GM10248 (cell line): ENCODE measurements around the gene BAIAP3.

Experiments used
- CTCF ChIA-PET: fragments of 300-600 bp; sonication (Branson Sonifier 250); formaldehyde crosslinking; extraction: SDS; loops from one replicate; lab custom pipeline; 2021; ENCODE audit warnings: antibody characterized with exemption; lab: Yijun Ruan, JAX
- POLR2A ChIA-PET: fragments of 350-650 bp; sonication (Branson Sonifier 250); formaldehyde crosslinking; extraction: SDS; loops from one replicate; lab custom pipeline; 2020; ENCODE audit warnings: antibody characterized with exemption; lab: Yijun Ruan, JAX
- DNase-seq: peaks from one replicate; pipeline ENCODE4 v3.0.0; 2012; ENCODE audit errors: extremely low spot score
- TF ChIP-seq, protein P1 (sequence below): IDR thresholded peaks from 2 replicates; pipeline ENCODE4 v1.5.1; 2012; ENCODE audit warnings: mild to moderate bottlenecking, low read depth; ENCODE audit errors: extremely low read depth, missing control alignments, control extremely low read depth

The BAIAP3 gene

DNA sequence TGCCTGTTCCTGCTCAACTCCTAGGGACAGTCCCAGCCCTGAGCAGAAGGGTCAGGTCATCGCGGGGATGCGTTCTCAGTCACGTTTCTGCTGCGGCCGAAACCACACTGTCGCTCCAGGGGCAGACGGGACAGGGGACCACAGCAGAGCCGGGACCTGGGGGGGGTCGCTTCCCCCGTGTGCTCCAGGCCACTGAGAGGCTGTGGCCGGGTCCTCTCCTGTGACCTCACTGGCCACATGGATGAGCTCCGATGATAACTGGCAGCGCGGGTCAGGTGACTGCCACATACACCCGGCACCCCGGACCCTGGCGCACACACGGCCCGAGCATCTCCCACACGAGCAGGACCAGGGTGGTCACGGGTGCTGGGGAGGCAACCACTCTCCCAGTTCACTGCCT, 31.1 kb downstream of the BAIAP3 start:
- ChIA-PET CTCF (interaction anchor here (0.9 to 5.3 kb wide), 22 partner anchors 10 to 360 kb away, joined by 3 to 56 read pairs (median 5); partner anchors contain the start of genes GNPTG, MAPK8IP3 and TSR3), POLR2A (no interaction called here)

DNA sequence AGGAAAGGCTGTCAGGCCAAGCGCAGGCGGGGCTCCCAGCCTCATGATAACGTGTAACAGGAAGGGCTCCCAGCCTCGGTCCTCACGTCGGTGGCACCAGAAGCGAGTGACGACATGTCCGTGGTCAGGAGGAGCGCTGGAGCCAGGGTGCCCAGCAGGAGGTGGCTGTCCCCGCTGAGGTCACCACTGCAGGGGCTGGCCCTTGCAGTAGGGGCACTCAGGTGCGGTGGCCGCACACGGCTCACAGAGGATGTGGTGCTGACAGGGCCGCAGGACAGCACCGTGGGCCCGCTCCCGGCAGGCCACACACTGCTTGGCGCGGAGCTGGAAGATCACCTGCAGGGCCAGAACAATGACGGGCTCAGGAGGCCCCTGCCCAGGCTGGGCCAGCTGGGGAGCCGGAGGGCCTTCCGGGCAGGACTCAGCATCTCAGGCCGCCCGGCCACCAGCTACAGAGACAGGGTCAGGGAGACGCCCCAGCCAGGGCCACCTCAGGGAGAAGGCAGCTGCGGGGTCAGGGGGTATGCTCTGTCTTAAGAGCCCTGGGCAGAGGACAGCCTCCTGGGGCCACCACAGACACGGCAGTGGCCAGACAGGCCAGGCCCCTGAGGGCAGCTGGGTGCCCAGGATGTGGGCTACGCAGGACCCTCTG, 32.7 kb downstream of the BAIAP3 start:
- CTCF ChIA-PET = interaction anchor here (0.7 to 5.3 kb wide), 3 partner anchors 13 to 340 kb away, joined by 3 to 56 read pairs (median 3); partner anchors contain the start of gene MAPK8IP3
- TF ChIP-seq, protein P1, sequence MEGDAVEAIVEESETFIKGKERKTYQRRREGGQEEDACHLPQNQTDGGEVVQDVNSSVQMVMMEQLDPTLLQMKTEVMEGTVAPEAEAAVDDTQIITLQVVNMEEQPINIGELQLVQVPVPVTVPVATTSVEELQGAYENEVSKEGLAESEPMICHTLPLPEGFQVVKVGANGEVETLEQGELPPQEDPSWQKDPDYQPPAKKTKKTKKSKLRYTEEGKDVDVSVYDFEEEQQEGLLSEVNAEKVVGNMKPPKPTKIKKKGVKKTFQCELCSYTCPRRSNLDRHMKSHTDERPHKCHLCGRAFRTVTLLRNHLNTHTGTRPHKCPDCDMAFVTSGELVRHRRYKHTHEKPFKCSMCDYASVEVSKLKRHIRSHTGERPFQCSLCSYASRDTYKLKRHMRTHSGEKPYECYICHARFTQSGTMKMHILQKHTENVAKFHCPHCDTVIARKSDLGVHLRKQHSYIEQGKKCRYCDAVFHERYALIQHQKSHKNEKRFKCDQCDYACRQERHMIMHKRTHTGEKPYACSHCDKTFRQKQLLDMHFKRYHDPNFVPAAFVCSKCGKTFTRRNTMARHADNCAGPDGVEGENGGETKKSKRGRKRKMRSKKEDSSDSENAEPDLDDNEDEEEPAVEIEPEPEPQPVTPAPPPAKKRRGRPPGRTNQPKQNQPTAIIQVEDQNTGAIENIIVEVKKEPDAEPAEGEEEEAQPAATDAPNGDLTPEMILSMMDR = no peak
- DNase-seq = no peak
- POLR2A ChIA-PET = no interaction called here

More for the DNA sequence above, 31.1 kb downstream of the BAIAP3 start:
- TF ChIP-seq, protein P1 = no peak
- DNase-seq = no peak

DNA sequence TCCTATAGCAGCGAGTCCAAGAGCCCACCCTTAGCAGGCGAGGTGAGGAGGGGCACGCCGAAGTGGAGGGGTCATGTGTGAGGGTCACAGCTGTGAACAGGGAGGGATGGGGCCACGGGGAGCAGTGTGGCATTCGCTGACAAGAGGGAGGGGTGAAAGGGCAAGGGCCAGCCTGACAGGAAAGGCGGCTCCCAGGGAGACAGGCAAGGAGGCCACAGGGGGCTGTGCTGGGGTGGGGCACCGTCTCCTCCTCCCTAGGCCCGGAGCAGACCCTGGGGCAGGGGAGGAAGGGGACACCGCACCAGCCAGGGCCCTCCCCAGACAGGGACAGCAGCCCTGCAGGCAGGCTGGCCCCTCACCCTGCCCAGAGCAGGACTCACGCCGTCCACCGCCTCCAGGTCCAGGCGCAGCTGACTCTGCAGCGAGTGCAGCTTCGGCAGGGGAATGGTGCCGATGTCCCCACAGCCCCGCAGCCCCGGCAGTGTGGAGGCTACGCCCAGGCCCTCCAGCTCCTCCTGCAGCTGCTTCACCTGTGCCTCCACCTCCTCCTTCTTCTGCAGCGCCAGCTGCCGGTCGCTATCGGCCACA, 33.4 kb downstream of the BAIAP3 start:
- DNase-seq = no peak
- ChIA-PET CTCF (interaction anchor here (0.7 to 5.3 kb wide), 2 partner anchors 13 to 339 kb away, joined by 3 to 56 read pairs; partner anchors contain the start of gene MAPK8IP3), POLR2A (no interaction called here)
- TF ChIP-seq, protein P1 = no peak

DNA sequence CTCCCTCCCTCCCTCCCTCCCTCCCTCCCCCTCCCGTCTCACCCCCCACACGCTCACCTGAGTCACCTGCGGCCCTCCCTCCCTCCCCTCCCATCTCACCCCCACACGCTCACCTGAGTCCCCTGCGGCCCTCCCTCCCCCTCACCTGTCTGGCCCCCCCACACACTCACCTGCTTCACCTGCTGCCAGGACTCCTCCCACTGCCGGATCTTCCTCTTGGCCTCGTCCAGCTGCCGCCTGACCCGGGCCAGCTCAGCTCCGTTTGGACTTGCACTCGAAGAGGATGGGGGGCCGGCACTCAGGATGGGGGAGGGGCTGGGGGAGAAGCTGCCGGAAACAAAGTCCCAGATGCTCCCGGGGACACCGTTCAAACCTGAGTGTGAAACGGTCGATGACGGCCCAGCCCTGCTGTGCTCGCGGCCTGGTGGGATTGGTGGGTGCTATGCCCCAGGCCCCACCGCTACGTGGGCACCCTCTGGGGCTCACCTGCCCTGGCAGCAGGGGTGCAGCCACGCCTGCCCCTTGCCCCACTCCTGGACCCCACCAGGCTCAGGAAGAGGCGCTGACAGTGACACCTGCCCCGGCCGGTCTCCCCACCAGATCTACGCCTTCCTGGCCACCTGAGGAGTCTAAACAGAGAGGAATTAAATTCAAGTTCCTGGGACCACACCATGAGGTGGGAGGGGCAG, 34.2 kb downstream of the BAIAP3 start:
- ChIA-PET POLR2A (interaction anchor here (0.6 kb wide), 1 partner anchor 55 kb away, joined by 5 read pairs; no protein-coding TSS in a partner anchor), CTCF (interaction anchor here (5.3 kb wide), 1 partner anchor 12 kb away, joined by 56 read pairs; no protein-coding TSS in a partner anchor)
- TF ChIP-seq, protein P1 = no peak
- no peak for DNase-seq

DNA sequence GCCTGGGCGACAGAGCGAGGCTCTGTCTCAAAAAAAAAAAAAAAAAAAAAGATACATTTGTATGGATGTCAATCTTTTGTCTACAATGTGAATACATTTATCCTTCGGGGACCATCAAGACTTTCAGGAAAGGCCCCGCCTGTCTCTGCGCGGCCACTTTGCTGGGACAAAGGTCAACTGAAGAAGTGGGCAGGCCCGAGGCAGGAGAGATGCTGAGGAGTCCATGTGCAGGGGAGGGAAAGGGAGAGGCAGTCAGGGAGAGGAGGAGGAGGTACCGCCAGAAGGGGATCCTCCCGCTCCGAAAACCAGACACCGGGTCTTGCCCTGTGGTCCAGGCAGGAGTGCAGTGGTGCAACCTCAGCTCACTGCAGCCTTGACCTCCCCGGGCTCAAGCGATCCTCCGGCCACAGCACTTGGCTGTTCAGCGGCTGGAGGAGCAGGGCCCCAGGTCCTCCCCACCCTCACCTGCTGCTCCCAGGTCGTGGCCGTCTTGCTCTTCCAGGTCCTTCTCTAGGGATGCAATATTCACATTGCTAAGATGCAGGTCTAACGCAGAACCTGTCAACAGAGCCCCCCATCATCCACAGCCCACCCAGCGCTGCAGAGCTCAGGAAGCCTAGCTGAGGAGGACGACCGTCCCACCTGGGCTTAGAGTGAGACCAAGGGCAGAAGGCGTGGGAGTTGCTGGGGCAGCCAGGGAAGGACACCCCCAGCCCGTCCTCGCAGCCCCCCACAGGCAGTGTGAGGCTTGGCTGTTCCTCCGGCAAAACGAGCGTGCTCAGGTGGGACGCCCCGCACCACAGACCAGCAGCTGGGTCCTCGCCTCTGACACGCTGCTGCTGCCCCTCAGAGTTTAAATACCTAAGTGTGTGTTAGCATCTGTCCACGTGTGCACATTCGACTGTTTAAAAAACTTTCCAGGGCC, 37.9 kb downstream of the BAIAP3 start:
- DNase-seq = no peak
- TF ChIP-seq, protein P1 = no peak
- CTCF ChIA-PET = interaction anchor here (1.7 kb wide), 1 partner anchor 34 kb away, joined by 4 read pairs; no protein-coding TSS in a partner anchor
- POLR2A ChIA-PET = interaction anchor here (0.7 kb wide), 1 partner anchor 990 kb away, joined by 8 read pairs; no protein-coding TSS in a partner anchor
